Hematopoietic multipotent progenitor cell treated with erythropoietin and hydrocortisone succinate and interleukin-3 and kit ligand, for 4 days (in vitro differentiated cells): ENCODE measurements around the gene KIAA1191.

Experiments
- DNase-seq: peaks from one replicate; pipeline ENCODE4 v3.0.0-alpha.2; 2015

KIAA1191 gene

GRCh38 chr5:176389135-176390123 lies 27.9 kb upstream of the KIAA1191 start:
- no peak for DNase-seq

DNA sequence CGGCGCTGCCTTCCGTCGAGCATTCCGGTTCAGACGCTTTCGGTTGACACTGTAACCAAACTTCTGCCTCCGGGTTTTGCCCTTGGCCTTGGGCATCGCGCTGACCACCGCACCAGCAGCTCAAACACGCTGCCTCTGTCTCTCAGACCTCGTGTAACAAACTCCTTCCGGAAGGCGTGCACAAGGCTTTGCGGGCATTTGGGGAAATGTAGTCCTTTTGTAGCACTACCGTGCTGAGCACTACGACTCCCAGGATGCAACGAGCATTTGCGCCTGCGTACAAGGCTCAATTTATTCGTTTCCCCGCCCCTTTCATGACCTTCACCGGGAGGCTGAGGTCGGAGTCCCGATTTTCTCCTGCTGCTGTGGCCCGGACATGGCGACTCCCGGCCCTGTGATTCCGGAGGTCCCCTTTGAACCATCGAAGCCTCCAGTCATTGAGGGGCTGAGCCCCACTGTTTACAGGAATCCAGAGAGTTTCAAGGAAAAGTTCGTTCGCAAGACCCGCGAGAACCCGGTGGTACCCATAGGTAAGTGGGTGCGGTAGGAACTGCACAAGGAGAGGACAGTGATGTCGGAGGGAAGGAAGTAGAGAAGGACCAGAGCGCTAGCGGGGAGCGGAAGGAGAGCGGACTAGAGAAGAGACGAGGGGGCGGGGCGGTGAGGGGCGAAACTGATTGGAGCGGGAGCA lies 27.0 kb upstream of the KIAA1191 start, which contains the start of the genes HIGD2A and NOP16:
Gene HIGD2A (plus strand): TSS at position 308 of the 691 bp plus-strand sequence. CDS start 69 bp downstream, at position 377.
Gene NOP16 (minus strand): TSS at position 155 of the 691 bp plus-strand sequence. CDS start 59 bp downstream, at position 96.
- peak; percentile 100 for DNase-seq

DNA sequence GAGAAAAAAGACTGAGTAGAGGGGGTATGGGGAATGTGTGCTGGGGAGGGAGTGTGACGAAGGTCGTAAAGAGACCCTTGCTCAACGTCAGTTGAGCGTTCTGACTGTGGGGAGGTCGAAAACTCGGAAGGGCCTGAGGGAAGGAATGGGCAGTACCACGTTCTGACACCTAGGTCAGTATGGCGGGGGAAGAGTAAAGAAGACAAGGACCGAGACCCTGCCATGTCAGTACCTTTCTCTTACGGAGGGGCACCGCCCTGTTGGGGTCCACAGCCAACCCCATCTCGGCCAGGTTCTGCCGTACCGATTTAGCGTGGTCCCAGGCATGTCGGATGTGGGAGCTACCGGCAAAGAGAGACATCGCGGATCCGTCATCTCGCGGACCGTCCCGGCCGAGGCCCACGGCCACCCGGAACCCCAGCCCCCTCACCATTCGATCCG lies 26.5 kb upstream of the KIAA1191 start:
- peak; percentile 72 for DNase-seq

GRCh38 chr5:176387384-176387925 lies 25.9 kb upstream of the KIAA1191 start:
- DNase-seq = peak; percentile 65

GRCh38 chr5:176386491-176386890 lies 24.9 kb upstream of the KIAA1191 start:
- DNase-seq = no peak

DNA sequence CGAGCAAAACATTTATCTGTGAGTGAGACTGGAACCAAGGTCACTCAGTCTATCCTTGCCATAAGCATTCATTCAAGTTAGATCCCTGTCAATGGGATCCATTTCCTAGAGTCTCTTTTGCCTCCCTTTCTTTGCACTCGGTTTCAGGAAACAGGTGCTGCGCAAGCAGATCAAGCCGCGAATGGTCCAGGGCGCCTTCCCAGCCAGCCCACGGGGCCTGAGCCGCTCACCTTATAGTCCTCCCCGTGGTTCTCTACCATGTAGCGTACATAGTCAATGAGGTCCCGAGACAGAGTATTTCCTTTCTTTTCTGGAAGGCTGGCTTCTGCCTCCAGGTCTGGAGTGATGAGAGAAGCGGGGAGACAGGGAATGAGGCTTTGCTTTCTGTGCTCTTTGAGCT lies 23.4 kb upstream of the KIAA1191 start:
- no peak for DNase-seq

DNA sequence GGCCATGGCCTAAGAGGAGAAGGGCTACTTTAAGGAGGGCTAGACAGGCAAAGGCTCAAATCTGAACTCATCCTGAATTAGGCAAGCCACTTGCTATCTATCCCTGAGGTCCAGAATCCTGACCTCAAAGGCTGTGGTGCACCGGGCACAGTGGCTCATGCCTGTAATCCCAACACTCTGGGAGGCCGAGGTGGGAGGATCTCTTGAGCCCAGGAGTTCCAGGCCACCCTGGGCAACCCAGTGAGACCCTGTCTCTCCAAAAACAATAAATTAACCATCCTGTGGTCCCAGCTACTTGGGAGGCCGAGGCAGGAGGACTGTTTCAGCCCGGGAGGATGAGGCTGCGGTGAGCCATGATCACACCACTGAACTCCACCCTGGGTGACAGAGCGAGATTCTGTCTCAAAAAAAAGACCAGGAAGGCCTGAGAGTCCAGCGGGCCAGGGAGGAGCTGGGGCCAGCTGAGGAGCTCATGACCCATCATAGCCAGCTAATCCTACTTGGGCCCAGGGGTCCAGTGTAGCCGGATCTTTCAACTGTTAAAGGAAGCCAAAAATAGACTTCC lies 22.9 kb upstream of the KIAA1191 start:
- no peak for DNase-seq

- DNase-seq = no peak
Measured at GRCh38 chr5:176383961-176384360, 22.4 kb upstream of the KIAA1191 start.

DNA sequence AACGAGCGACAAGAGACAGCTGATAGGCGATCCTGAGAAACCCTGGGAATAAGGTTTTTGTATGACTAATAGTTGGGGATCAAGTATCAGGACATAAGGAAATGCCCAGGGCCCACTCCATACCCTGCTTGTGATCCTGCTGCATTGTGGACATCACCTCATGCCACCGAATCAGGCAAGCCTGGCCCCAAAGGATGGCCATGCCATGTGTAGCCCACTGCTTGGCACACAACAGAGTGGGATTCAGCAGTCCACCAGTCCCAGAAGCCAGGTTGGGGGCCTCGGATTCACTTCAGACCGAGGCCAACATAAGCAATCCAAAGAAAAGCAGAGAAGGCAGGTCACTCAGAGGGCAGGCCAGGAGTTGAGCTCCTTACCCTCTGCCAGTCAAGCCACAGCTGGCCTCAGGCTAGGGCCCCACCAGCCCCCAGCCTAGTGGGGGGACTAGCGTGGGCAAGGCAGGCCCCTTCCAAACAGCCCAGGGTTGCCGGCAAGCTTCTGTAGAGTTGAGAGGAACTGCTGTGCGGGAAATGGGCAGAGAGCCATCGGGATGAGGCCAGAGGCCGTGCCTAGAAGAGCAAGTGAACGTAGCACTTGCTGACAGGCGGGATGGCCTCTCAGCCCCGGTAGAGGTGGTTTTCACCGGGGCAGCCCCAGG lies 21.8 kb upstream of the KIAA1191 start:
- DNase-seq = no peak

GRCh38 chr5:176382721-176383120 lies 21.2 kb upstream of the KIAA1191 start:
- DNase-seq = no peak

DNA sequence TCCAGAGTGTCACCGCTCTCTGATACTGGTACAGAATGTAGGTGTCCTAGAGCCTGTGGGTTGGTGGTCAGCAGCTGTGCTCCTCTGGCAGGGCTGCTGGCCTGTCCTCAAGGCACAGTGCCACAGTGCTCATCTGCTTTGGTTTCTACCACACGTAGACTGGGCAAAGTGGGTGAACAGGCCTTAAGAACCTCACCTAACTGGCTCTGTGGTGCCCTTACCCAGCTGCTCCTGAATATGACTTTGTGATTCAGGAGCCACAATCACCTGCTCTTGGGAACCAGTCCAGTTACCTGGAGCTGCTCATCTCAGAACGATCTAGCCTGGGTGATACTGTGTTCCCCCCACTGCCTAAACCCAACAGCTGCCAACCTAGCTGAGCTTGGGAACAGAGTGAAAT lies 20.4 kb upstream of the KIAA1191 start:
- no peak for DNase-seq

DNA sequence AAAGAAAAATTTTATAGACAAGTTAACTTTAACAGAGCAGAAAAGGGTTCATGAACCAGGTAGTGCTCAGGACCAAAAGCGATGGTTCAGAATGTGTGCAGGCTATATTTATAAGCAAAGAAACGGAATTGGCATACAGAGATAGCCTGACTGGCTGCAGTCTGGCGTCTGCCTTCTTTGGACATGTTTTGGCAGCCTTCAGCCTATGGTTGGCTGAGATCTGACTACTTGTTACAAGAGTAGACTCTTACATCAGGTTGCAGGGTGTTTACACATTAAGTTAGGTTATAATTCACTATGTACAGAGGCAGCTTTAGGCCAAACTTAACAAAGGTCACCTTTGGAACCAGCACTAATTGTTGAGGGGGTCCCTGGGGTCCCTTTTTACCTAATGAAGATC lies 19.9 kb upstream of the KIAA1191 start:
- no peak for DNase-seq

- peak; percentile 69 for DNase-seq
Measured at GRCh38 chr5:176379881-176380280, 18.3 kb upstream of the KIAA1191 start.

DNA sequence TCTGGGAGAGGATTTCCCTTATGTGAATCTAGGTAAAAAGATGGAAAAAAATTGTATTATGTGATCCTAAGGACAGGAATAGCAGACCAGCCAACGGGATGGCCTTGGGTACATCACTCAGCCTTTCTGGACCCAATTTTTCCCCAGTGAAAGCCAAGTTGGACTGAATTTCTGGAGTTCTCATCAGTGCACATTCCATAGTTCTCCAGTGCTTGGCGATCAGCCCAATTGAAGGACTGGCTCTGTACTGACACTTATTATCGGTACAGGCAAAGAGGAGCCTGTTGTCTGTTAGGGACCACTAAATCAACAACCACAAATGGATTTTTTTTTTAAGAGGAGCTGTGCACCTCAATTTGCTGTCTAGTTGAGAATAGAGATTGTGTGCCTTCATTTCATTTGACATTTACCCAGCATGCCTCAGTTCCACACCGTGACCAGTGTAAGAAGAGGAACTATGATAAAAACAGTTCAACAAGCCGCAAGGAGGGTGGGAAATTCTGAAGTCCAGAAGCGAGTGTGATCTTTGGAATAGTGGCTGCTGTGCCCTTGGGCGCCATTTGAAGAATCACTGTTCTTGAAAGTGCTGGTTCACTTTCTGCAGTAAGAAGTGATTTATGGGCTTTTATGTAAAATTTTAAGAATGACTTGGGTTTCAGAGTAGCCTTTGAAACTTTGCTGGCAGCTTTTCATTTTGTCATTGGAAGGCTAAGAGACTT lies 11.7 kb upstream of the KIAA1191 start:
- peak; percentile 75 for DNase-seq

- DNase-seq = no peak
Measured at GRCh38 chr5:176371621-176372539, 10.3 kb upstream of the KIAA1191 start.

- no peak for DNase-seq
Measured at GRCh38 chr5:176369934-176370711, 8.6 kb upstream of the KIAA1191 start.

GRCh38 chr5:176368726-176369125 lies 7.2 kb upstream of the KIAA1191 start:
- no peak for DNase-seq

DNA sequence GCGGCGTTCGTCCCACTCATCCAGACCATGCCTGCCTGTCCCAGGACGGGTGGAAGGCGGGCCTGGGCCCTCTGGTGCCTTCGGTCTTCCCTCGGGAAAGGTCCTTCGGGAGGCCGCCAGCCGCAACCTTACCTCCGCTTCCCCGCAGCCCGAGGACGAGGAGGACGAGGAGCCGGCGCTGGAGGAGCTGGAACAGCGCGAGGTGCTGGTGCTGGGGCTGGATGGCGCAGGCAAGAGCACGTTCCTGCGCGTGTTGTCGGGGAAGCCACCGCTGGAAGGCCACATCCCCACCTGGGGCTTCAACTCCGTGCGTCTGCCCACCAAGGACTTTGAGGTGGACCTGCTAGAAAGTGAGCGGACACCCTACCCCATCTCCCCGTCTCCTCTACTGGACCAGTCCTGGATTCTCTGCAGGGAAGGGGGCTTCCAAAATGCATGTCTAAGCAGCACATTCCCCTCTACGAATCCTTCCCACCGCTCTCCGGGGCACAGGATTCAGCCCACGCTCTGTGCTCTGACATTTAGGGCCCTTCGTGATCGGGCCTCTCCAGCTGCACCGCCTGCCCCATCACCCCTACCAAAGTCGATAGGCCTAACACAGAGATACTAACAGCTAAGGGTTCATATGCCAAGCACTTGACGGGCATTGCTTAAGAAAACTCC lies 4.8 kb upstream of the KIAA1191 start:
- no peak for DNase-seq
